ENCODE measurements around the gene MINPP1. TPM values are rescaled to one million over a fixed set of nuclear protein-coding genes. Genes with fewer than 3 reads are reported as not detected.

The MINPP1 gene
- total RNA-seq, 1 donor from 2014 or later, result 14.3 TPM

DNA sequence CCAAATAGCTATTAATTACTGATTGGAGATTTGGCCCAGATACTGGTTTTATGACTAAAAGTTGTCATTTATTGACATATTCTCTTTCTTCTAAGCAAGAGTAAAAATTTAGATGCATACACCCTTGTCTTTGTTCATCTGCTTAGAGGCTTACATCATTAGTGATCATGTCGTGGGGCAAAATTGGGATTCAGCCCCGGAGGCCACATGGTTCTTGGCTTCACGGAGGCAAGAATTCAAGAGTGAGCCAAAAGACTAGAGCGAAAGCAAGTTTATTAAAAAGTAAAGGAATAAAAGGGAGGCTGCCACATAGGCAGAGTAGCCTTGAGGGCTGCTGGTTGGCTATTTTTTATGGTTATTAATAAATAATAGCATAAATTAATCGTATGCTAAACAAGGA lies 41.1 kb downstream of the MINPP1 start:
- Histone ChIP-seq H3K9me3 (peaks cover 0 to 4% of the 10 kb centered on the region in 2 donors), H3K4me3 (no peak overlapping the region), H3K36me3 (peaks cover 4 to 12% of the 10 kb centered on the region in 2 donors), H3K4me1 (peaks cover 3 to 35% of the 10 kb centered on the region in 2 donors), H3K27me3 (no peaks in the 10 kb centered on the region), H3K27ac (peak overlapping the region; percentile 73 to 79)
- intact Hi-C loops (cut with DNase I), result no loop called here
- TF ChIP-seq, protein P1, sequence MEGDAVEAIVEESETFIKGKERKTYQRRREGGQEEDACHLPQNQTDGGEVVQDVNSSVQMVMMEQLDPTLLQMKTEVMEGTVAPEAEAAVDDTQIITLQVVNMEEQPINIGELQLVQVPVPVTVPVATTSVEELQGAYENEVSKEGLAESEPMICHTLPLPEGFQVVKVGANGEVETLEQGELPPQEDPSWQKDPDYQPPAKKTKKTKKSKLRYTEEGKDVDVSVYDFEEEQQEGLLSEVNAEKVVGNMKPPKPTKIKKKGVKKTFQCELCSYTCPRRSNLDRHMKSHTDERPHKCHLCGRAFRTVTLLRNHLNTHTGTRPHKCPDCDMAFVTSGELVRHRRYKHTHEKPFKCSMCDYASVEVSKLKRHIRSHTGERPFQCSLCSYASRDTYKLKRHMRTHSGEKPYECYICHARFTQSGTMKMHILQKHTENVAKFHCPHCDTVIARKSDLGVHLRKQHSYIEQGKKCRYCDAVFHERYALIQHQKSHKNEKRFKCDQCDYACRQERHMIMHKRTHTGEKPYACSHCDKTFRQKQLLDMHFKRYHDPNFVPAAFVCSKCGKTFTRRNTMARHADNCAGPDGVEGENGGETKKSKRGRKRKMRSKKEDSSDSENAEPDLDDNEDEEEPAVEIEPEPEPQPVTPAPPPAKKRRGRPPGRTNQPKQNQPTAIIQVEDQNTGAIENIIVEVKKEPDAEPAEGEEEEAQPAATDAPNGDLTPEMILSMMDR (IDR thresholded peaks at IDR 0.05), result no peak
- no peak for DNase-seq (ENCODE audit: low spot score in 2 of 2)

GRCh38 chr10:87546210-87546609 lies 41.5 kb downstream of the MINPP1 start:
- Histone ChIP-seq H3K27me3 (no peaks in the 10 kb centered on the region), H3K4me1 (peaks cover 3 to 38% of the 10 kb centered on the region in 2 donors), H3K4me3 (no peak overlapping the region), H3K9me3 (peaks cover 0 to 4% of the 10 kb centered on the region in 2 donors), H3K36me3 (peaks cover 4 to 12% of the 10 kb centered on the region in 2 donors), H3K27ac (peak overlapping the region; percentile 73 to 79)
- TF ChIP-seq, protein P1 (IDR thresholded peaks at IDR 0.05), result no peak
- intact Hi-C loops (cut with DNase I), result no loop called here
- DNase-seq (ENCODE audit: low spot score in 2 of 2), result no peak

GRCh38 chr10:87546971-87547413 lies 42.3 kb downstream of the MINPP1 start:
- intact Hi-C loops (cut with DNase I), result no loop called here
- Histone ChIP-seq H3K27ac (peak overlapping the region; percentile 71 to 79), H3K36me3 (peaks cover 4 to 9% of the 10 kb centered on the region in 2 donors), H3K27me3 (no peaks in the 10 kb centered on the region), H3K9me3 (peaks cover 0 to 4% of the 10 kb centered on the region in 2 donors), H3K4me3 (no peak overlapping the region), H3K4me1 (peaks cover 3 to 38% of the 10 kb centered on the region in 2 donors)
- no peak for DNase-seq (ENCODE audit: low spot score in 2 of 2)
- TF ChIP-seq, protein P1 (IDR thresholded peaks at IDR 0.05), result no peak

DNA sequence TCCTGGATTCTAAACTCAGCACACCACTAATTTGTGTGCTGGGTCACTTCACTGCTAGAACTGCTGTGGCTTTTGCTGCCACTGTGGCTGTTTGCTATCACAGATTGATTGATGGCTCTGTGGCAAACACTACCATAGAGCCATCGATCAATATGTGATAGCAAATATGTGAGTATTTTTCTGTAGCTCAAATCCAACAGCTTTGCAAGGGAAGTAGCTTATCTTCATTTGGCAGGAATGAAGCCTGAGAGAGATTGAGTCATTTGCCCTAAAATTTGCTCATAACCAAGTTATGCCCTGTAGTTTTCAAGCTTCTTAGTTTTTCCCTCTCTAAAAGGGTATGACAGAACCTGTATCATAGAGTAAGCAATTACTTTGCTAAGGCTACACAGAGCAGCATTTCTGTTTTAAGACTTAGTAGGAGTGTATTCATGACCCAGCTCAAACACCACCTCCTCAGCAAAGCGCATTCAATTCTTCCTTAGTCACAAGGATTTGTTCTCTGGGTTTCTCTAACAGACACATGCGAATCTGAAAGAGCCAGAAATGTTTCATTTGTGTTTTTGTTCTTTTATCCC lies 43.1 kb downstream of the MINPP1 start:
- intact Hi-C loops (cut with DNase I), result no loop called here
- Histone ChIP-seq H3K4me3 (no peak overlapping the region), H3K27ac (peak overlapping the region; percentile 71 to 79), H3K9me3 (peaks cover 0 to 4% of the 10 kb centered on the region in 2 donors), H3K27me3 (no peaks in the 10 kb centered on the region), H3K36me3 (peaks cover 2 to 3% of the 10 kb centered on the region in 2 donors), H3K4me1 (peaks cover 3 to 38% of the 10 kb centered on the region in 2 donors)
- DNase-seq (ENCODE audit: low spot score in 2 of 2), result no peak
- TF ChIP-seq, protein P1 (IDR thresholded peaks at IDR 0.05), result no peak

- DNase-seq (ENCODE audit: low spot score in 2 of 2), result no peak
- no peaks in the 10 kb centered on the region for H3K27me3 ChIP-seq
- H3K36me3 ChIP-seq, result peaks cover 0 to 4% of the 10 kb centered on the region in 2 donors
- TF ChIP-seq, protein P1 (IDR thresholded peaks at IDR 0.05), result no peak
- intact Hi-C loops (cut with DNase I), result loop anchor here (5.0 kb wide), 1 partner anchor 107 kb away; the partner anchor contains the start of gene PAPSS2
- no peaks in the 10 kb centered on the region for H3K9me3 ChIP-seq
- peaks cover 1 to 28% of the 10 kb centered on the region in 2 donors for H3K4me1 ChIP-seq
- H3K4me3 ChIP-seq, result no peak overlapping the region
- H3K27ac ChIP-seq, result no peak overlapping the region
These were observed 46.0 kb downstream of the MINPP1 start for GRCh38 chr10:87550741-87551140.

Measured in ascending aorta (tissue), 2 donors.